ENCODE results near the gene MMAB.

MMAB gene

DNA sequence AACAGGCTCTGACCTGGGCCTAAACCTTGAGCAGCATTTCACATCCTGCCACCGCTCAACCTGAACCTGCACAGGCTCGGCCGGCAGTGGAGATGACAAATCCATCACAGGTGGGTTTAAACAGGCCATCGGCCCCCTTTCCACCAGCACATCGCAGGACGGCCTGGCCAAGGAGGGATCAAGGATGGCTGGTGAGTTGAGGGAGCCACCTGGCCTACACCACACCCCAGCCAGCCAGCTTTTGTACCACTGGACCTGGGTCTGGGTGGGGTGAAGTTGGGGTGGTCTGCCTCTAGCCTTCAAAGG, 14.2 kb downstream of the MMAB start:
- no peak for DNase-seq (ENCODE audit: low read depth in 2 of 2)

DNA sequence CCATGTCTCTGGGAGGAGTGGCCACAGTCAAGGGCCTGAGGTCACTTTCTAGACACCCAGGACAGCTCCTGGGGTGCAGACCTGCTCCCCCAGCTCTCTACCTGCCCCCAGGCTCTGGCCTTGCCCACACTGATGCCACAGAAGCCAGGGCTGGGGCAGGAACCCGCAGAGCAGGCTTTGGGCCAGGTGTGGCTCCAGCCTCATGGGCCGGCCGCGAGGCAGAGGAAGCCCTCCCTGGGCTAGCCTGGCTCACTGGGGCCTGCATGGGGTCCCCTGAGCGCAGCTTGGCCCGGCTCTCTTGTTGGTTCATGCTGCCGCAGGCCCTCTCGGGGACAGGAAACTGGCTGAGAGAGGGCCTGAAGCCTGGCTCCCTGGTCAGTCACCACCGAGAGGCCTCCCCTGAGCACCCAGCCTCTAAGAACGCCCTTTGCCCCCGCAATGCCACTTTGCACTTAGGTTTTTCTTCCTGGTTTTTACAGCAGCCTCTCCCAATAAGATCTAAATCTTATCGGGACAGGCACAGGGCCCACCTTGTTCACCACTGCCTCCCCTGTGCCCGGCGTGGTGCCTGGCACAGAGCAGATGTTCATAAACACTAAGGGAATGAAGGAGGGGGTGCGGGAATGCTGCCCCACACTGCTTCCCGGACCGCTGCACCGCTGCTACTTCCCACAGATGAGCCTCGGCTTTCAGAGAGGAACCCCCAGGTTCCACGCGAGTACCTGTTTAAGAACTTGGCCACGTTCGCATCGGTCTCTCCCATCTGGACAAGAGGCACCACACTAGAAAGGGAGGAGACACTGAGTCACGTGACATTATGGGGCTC, 14.7 kb downstream of the MMAB start:
- DNase-seq (ENCODE audit: low read depth in 2 of 2) = no peak

DNA sequence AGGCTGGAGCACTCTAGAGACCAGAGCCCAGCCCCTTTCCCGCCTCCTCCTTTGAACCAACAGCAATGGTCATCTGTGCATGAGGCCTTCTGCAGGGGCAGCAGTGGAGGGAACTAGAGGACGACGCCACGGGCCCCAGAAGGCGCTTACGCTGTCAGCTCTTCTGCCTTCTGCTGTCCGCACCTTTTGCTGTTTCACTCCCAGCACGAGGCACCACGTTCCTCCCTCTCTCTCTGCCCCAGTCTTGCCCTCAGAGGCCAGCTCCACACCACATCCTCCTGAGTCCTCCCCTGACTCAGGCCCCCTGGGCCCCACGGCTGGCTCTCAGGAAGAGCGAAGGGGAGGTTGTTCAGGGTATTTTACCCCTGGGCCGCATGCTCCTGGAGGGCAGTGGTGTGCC, 15.5 kb downstream of the MMAB start:
- no peak for DNase-seq (ENCODE audit: low read depth in 2 of 2)

DNA sequence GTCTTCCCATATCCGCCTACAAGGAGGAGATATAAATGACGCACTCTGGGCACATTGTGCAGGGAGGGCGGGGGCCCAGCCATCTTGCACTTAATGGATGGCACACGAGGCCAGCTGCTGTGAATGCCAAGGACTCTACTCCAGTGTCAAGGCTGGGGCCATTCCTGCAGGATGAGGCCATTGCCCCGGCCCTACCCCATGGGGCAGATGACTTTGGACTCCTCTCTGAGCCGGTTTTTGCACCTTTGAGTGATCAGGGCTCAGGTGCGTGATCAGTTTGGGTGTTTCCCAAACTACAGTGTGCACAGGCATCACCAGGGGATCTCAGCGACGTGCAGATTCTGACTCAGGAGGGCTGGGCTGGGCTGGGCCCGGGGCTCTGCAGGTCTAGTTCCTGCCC, 16.1 kb downstream of the MMAB start:
- no peak for DNase-seq (ENCODE audit: low read depth in 2 of 2)

DNA sequence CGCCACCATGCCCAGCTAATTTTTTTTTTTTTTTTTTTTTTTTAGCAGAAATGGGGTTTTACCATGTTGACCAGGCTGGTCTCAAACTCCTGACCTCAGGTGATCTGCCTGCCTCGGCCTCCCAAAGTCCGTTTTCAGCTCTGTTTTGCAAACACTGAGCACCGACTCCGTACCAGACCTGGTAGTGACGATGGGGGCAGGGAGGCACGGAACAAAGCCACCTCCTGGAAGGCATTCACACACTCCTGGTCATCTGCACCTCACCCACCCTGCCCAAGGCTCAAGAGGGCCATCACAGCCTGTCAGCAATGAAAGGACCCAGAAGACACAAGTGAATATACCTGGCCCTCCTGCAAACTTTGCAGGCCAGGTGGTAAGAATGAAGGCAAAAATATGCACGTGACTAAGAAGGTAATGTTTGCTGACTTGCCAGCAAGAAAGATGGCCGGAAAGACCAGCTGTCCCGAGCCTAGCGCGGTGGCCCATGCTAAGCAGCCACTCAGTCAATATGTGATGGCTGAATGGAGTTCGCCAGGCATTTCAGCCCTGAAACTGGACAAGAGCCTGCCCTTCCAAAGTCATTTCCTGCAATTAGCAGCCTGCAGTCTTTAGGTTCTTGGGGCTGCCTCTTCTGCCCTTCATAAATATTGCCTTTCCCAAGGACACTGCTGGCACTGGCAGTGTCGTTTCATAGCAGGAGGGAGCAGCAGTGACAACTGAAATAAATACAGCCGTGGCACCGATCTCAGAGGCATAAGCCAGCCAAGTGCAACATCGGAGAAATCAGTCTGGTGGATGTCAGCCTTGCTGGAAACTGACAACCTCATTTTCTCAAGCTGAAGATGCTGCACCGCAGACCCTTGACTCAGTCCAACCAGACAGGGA, 17.6 kb downstream of the MMAB start:
- no peak for DNase-seq (ENCODE audit: low read depth in 2 of 2)

DNA sequence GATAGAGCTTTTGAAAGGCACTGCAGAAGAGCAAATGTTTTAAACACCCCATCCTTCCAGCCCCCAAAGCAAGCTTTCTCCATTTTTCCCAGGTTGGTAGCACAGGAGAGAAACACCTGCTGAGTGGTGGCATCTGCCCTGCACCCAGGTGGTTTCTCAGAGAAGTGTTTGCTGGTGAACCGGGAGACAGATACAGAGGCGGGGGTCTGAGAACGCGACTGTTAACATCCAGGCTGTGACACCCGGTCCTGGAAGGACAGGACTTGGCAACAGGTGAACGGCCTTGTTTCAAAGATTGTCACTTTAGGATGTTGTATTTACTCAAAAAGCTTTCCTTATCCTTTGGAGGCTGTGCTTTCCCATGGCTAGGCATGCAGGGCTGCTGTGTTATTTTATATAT, 18.5 kb downstream of the MMAB start:
- DNase-seq (ENCODE audit: low read depth in 2 of 2) = no peak

DNA sequence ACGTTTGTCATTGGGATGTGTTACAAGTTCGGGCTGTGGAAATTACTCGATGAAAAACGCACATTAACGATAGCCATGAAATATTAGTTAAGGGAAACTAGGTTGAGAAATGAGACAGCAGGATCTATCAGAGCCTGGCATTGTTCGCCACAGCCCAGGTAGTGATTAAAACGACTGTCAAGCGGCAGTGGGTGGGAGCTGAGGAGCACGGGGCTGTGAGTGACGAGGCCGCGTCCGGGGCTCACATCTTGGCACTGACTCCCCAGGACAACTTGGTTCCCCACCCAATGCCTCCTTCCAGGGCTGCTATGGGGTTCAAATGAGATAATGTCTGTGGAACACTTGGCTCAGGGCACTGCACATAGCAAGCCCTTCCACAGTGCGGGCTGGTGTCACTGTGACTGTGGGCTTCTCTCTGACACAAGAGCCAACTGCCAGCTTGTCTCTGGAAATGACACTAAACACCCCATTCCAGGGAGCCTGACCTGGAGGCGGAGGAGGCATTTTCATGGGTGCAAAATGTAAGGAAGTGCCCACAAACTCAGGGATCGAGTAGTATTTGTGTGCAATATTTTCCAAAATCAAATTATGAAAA, 19.3 kb downstream of the MMAB start:
- DNase-seq (ENCODE audit: low read depth in 2 of 2) = no peak

DNA sequence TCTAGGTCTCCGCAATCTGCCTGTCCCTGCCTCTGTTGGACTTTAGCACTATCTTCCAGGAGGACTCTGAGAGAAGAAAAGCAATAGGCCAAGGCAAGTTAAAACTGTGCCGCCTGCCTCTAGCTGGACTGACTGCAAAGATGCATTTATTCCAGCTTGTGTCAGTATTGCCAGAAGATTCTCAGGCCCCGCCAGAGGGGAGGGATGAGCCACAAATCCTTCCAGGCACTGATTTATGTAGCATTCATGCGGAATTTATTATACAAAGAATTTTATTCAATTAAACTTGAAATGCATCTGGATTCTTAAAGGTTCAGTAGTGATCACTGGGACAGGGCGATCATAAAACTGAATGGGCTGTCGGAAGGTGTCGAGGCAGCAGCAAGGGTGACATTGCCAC, 19.8 kb downstream of the MMAB start:
- no peak for DNase-seq (ENCODE audit: low read depth in 2 of 2)

DNA sequence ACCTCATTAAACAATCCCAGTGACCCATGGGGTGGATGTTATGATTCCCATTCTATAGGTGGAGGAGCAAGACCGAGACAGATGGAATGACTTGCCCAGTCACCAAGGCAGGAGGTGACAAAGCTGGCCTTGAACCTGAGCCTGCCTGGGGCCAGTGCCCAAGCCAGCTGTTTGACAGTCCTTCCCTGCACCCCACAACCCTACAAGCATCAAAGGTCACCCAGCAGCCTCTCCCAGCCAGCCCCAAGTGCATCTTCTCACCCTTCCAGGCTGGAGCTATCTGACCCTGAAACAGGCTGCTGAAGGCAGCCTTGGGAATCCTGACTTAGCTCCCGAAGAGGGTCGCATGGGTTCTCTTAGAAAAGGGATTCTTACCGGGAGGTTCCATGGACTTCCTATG, 20.3 kb downstream of the MMAB start:
- DNase-seq (ENCODE audit: low read depth in 2 of 2) = no peak

DNA sequence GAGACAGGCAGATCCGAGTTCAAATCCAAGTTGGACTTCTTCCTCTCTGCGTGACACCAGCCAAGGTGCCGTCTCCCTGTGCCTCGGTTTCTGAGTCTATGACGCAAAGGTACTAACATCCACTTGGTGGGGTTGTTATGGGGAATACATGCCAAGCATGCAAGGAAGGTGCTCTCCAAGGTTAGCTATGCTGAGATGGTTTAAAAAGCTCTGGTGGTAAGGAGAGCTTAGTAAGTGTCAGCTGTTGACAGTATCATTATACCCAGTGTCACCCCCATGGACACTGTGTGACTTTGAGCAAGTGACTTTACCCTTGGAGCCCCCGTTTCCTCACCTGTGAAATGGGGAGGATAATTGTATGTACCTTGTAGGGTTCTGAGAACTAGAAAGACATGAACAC, 22.2 kb downstream of the MMAB start:
- no peak for DNase-seq (ENCODE audit: low read depth in 2 of 2)

DNA sequence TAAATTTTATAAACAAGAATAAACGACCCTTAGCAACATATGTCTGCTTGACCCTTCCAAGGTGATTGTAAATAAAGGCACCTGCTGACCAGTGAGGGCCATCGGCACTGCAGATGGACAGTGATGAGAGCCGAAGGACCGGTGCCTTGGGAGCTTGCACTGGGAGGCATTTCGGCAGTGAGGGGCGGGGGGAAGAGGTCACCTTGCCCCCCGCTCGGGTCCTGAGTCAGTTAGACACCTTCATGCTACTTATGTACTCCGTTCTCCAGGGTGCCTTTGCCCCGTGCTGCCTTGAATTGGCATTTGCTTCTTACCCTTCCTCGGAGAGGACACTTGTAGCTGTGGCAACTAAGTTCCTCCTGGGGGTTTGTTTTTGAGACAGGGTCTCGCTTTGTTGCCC, 23.0 kb downstream of the MMAB start:
- no peak for DNase-seq (ENCODE audit: low read depth in 2 of 2)

DNA sequence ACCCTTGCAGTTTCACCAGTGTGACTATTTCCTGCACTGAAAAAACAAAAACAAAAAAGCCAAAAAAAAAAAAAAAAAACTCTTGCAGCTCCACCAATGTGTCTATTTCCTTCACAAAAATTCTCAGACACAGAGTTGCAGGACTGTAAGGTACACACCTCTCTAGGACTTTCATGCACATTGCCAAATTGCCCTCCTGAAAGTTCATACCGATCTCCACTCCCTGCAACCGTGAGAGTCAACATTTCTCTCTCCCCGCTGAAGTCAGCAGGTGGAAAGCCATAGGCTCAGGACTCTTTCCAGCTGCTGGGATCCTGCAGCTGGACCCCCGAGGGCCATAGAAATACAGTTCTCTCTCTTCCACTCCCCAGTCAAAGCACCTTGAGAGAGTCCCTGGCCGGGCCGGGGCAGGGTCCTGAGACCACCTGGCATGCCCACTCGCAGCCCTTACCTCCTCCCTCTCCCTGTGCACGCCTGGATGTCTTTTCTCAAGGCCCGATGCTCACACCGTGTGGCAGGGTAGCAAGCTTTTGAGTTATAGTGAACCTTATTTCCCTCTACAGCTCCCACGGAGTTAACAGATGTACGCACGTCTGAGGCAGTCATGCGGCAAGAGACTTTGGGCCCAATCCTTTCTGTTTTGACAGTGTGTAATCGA, 23.6 kb downstream of the MMAB start:
- DNase-seq (ENCODE audit: low read depth in 2 of 2) = no peak

DNA sequence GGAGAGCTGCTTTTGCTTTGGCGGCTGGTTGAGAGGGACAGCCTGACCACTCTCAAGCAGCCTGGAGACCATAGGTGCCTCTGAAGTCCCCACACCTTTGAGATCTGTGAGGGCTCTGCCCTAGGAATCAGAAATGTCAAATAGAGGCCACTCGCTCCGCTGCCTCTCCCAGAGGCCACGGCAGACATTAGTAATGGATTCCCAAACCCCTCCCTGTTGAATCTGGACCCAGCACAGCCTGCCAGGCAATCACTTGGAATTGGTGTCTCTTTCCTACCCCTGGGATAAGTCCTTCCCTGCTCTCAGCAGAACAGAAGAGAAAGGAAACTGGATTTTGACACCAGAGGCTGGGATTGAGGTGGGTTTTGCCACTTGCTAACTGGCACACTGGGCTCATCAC, 25.0 kb downstream of the MMAB start:
- DNase-seq (ENCODE audit: low read depth in 2 of 2) = no peak

DNA sequence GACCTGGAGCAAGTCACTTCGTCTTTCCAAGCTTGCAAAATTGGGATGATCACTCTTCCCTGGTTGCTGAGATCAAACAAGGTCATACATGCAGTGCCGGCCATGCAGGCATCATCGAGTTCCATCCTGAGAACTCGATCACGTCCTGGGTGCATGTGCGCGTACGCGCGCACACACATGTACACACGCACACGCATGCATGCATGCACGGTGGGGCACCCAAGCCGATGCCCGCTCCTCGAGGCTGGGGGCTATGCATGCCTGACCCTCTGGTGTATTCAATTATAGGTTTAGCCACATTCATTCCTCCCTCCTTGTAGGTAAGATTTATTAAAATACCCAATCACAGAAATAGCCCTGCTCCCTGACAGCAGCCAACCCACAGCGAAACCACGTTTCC, 26.0 kb downstream of the MMAB start:
- DNase-seq (ENCODE audit: low read depth in 2 of 2) = no peak

DNA sequence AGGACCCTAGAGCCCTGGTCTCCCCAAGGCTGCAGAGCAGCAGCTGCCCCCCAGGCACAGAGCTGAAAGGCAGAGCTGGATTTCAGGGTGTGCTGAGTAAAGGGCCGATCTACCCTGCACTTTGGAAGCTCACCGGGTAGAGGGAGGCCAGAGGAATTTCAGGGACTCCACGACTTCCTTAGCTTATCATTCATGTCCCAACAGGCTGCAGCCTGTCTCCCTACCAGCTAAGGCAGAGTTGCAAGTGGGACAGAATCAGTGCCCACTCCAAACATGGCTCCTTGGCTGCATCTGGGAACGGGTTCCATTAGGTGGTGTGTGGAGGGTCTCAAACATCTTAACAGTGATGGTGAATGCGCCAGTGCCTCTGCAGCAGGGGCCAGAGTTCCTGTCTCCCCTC, 27.5 kb downstream of the MMAB start:
- DNase-seq (ENCODE audit: low read depth in 2 of 2) = no peak

DNA sequence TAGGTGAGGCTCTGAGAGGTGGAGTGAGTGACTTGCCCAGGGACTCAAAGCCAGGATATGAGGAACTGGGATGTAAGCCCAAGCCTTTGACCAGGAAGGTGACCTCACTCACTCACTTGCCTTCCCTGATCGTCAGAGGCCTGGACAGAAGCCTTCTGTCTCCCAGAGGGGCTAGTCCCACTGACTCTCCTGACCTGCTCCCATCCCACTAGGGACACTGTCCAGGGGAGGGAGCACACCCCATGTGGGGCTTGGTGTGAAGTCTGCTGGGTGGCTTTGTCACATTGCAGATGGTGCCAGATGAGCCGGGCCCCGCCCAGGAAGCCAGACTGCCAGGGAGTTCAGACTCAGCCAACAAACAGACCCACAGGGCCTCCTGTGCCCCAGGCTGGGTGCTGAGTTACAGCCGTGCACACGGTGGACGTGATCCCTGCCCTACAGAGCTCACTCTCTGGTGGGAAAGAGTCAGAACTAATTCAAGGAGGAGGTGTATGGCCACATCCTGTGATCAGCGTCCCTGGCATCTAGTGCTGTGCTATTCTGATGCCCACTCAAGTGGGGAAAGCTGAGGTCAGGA, 28.3 kb downstream of the MMAB start:
- no peak for DNase-seq (ENCODE audit: low read depth in 2 of 2)

DNA sequence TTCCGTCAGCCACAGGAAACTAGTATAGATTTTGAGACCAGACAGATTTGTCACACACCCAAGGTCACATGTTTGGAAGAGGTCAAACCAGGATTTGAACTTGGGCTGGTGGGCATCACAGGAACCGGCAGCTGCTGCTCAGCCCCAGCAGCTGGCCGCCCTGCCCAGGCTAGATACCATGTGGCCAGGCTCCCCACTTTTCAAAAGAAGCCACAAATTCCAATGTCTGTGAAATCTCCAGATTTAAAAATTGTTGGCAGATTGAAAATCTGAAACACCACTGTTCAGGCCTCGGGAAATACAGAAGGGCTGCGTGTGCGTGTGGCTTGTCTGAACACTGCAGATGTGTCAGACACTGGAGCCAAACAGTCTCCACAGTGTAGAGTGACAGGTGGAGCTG, 30.4 kb downstream of the MMAB start:
- no peak for DNase-seq (ENCODE audit: low read depth in 2 of 2)

DNA sequence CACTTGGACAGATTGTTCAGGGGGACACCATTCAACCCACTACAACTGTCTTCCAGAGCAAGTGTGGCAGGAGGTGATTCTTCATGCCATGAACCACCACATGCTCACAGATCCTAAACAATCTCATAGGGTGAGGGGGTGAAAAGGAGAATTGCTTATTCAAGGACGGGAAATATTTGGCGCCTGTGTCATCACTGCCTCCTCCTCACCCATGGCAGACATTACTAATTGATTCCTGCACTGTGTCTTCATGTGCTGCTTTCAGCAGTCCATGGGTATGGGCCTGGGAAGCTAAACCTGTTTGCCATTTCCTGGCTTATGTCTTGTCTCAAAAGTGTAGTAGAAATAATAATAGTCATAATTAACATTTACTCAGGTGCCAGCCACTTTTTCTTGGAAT, 31.3 kb downstream of the MMAB start:
- no peak for DNase-seq (ENCODE audit: low read depth in 2 of 2)

DNA sequence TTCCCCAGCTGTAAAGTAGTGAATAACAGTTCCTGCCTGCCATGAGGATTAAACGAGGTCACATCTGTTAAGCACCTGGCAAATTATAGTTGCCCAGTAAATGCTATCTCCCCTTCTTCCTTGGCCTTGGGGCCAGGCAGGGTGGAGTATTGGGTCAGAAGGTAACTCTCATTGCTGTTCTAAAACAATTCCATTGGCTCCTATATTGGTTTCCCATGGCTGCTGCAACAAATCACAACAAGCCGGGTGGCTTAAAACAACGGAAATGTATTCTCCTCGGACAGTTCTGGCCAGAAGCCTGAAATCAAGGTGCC, 31.9 kb downstream of the MMAB start:
- no peak for DNase-seq (ENCODE audit: low read depth in 2 of 2)

DNA sequence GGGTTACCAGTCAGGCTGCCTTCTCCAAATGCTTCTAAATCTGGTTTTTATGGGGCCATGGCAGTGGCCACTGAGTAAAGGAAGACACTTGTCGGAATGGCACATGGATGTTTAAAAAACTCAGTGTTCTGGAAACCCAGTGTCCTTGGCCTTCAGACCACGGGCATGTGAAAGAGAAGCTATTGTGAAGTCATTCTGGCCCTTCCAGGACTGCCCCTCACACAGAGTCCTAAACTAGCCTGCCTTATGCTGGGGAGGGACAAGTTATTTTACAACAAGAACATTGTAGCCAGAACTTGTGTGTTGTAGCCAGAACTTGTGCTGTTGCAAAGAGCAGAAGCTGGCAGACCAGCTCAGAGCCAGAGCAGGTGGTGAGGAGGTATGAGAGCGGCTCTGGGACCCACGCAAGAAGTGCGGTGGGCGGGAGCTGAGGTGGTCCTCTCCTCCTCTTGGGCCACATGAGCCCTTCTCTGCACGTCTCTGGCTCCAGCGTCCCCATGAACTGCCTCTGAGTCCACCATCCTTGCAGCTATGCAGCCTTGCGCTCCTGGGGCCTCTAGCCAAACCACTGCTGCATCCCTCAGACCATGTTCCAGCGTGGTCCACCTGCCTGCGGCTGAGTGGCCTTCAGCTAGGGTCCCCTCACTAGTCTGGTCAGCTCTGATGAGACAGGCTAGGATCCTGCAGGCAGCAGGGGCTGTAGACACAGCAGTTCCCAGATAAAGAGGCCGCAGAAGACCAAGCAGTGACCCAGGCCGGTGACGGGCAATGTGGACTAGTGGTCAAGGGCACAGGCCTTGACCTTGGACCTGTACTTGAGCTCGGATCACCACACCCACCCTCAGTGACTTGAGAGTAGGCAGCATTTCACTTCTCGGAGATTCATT, 32.5 kb downstream of the MMAB start:
- DNase-seq (ENCODE audit: low read depth in 2 of 2) = no peak

DNA sequence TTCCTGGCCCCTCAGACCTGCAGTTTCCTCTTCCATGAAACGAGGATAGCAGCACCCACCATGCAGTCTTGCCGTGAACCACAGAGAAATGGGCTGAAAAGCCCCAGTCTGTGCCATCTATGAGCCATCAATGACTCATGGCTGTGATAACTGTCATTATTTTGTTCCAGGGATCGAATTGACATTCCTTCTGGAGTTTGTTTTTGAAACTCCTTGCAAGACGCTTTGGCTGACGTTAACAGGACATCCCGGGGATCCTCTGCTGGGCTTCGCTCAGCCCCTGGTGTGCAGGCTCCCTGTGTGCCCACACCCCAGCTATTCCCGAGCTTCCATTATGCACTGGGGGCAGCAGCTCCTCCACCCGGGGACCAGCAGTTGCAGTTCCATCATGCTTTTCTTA, 33.8 kb downstream of the MMAB start:
- DNase-seq (ENCODE audit: low read depth in 2 of 2) = no peak

All from stimulated activated CD8-positive, alpha-beta memory T cell treated with anti-CD3 and anti-CD28 coated beads, Interleukin-15, amount 100 ng/mL, for 48 hours (primary cell).